T follicular helper cell (primary cell): Measurements from ENCODE around the gene KIF1C.
A peak's percentile ranks its signal among the peaks of the same experiment; 100 is the strongest.
"Not testable (repeated sequence)": the region's sequence is repeated elsewhere in the genome, so short reads cannot be mapped to it uniquely, and the experiment has no call there.

Experiments
- DNase-seq: peaks from one replicate; pipeline ENCODE4 v3.0.0-alpha.2; 2020; ENCODE audit warnings: low read depth

Gene KIF1C

DNA sequence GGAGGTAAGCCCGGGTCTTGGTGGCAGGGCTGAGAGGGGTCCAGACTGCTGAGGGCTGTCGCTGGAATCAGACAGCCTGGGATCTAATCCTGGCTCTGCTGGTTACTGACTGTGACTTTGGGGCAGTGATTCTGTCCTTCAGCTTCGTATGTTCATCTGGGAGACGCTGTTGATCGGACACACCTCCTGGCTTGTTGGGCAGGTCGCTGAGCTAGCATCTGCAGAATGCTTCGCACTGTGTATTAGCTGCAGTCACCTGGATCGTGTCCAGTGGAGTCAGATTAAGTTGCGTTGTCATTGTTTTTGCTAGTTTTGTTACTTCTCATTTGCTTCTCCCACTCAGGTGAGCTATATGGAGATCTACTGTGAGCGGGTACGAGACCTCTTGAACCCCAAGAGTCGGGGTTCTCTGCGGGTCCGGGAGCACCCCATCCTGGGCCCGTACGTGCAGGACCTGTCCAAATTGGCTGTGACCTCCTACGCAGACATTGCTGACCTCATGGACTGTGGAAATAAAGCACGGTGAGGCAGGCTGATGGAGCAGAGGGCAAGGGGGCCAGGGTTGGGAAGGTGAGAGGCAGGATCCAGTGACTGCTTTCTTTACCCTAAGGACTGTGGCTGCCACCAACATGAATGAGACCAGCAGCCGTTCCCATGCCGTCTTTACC lies 4.5 kb downstream of the KIF1C start:
- no peak for DNase-seq

DNA sequence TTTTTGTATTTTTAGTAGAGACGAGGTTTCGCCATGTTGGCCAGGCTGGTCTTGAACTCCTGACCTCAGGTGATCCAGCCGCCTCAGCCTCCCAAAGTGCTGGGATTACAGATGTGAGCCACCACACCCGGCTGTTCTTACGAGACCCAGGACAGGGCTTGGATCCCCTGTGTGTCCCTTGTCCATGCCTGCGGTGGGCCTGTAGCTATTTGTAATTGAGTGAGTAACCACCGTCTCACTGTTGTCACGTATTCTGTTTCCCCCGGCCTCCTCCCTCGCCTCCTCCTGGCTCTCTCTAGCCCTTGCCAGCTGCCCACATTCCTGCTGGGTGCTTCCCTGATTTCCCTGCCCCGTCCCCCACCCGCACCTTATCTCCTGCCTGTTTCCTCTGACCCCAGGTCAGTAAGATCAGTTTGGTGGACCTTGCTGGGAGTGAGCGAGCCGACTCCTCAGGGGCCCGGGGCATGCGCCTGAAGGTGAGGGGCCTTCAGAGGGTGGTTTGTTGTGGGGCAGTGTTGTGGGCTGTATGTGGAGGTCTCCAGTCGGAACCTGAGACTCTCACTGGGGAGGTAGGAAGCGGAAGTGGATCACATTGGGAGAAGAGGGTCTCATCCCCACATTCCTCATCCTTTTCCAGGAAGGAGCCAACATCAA lies 5.6 kb downstream of the KIF1C start:
- DNase-seq: no peak

DNA sequence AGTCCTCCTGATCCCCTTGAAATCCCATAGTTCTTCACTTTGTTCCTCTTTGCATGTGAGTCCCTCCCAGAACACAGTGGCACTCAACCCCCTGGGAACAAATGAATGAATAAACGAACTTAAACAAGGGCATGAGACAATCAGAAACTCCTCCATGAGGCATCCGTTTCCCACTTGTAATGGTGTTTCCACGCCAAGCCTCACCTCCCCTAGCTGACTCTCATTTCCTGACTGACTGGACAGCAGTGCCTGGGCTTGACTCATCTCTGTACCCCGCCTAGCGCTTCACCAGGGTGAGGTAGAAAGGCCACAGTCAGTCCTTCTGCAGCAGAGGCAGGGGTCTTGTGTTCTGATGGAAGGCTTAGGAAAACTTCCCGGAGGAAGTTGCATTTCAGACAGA lies 14.2 kb downstream of the KIF1C start:
- DNase-seq: no peak

DNA sequence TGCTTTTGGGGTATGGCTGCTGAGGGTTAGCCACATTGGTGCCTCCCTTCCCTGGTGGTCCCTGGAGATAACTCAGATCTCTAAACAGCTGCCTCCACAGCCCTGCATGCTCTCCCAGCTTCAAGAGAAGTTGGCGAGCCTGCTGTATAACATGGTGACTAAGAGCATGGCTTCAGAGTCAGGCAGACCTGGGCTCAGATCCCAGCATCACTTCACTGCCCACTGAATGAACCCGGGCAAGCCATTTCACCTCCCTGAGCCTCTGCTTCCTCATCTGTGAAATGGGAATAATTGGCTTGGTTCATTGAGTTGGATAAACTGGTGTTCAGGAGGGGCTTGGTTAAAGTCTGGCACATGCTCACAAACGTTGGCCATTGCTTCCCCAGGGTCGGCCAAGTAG lies 16.6 kb downstream of the KIF1C start:
- DNase-seq: no peak

DNA sequence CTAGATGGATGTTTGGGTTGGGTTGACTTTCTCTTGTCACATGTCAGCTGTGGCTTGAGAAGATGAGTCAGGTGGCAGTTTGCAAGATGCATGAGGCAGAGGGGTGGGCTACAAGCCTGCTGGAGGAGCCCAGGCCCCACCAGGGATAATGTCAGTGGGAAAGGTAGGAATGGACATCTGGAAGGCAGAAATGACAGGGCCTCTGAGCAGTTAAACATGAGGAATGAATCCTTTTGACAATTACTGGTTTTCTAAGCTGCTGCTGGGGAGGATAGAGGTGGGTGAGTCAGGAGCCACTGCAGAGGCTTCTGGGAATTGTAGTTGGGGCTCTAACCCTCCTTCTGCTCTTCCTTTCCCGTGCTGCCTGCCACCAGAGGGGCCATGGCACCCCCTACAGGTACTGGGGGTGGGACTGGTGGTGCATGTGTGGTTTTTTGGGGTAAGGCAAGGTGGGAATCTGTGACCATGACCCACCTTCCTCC lies 21.8 kb downstream of the KIF1C start:
- no peak for DNase-seq

DNA sequence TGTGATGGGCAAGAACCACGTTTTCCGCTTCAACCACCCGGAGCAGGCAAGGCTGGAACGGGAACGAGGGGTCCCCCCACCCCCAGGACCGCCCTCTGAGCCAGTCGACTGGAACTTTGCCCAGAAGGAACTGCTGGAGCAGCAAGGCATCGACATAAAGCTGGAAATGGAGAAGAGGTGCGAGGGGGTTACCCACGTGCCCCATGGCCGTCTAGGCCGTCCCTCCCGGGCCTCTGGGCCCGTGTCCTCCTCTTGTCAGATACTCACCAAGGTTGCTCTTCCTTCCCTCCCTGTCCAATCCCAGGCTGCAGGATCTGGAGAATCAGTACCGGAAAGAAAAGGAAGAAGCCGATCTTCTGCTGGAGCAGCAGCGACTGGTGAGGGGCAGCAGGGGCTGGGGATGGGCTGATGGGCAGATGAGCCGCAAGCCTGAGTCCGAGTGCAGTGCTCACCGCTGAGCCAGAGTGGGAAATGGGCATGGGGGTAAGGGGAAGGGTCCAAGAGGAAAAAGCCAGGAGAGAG lies 22.8 kb downstream of the KIF1C start:
- no peak for DNase-seq

DNA sequence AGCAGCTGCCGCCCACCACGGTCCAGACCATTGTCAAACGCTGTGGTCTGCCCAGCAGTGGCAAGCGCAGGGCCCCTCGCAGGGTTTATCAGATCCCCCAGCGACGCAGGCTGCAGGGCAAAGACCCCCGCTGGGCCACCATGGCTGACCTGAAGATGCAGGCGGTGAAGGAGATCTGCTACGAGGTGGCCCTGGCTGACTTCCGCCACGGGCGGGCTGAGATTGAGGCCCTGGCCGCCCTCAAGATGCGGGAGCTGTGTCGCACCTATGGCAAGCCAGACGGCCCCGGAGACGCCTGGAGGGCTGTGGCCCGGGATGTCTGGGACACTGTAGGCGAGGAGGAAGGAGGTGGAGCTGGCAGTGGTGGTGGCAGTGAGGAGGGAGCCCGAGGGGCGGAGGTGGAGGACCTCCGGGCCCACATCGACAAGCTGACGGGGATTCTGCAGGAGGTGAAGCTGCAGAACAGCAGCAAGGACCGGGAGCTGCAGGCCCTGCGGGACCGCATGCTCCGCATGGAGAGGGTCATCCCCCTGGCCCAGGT lies 24.5 kb downstream of the KIF1C start:
- no peak for DNase-seq

DNA sequence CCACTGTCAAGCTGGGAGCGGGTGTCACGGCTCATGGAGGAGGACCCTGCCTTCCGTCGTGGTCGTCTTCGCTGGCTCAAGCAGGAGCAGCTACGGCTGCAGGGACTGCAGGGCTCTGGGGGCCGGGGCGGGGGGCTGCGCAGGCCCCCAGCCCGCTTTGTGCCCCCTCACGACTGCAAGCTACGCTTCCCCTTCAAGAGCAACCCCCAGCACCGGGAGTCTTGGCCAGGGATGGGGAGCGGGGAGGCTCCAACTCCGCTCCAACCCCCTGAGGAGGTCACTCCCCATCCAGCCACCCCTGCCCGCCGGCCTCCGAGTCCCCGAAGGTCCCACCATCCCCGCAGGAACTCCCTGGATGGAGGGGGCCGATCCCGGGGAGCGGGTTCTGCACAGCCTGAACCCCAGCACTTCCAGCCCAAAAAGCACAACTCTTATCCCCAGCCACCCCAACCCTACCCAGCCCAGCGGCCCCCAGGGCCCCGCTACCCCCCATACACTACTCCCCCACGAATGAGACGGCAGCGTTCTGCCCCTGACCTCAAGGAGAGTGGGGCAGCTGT lies 25.9 kb downstream of the KIF1C start:
- DNase-seq: no peak

DNA sequence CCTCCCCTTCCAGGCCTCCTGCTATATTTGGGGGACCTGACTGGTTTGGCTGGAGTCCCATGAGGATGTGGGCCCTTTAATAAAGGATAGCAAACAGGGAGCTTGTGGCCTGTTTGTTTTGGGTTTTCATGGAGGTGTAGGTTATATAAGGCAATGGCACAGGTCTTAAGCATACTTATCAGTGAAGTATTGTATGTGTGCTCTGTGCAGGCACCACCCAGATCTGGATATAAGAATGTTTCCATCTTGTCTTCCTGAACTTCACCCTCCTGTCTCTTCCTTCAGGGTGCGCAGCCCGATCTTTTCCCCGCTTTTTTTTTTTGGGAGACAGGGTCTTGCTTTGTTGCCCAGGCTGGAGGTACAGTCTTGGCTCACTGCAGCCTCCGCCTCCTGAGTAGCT lies 26.9 kb downstream of the KIF1C start:
- no peak for DNase-seq

DNA sequence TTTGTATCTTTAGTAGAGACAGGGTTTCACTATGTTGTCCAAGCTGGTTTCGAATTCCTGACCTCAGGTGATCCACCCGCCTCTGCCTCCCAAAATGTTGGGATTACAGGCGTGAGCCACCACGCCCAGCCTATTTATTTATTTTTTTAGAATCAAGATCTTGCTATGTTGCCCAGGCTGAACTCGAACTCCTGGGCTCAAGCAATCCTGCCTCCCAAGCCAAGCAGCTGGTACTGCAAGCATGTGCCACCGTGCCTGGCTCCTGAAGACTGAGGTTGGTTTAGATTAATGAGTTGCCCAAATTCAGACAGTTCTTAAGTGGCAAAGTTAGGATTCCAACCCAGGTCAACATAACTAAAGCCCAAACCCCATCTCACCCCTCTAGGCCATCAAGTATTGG lies 29.5 kb downstream of the KIF1C start:
- no peak for DNase-seq

DNA sequence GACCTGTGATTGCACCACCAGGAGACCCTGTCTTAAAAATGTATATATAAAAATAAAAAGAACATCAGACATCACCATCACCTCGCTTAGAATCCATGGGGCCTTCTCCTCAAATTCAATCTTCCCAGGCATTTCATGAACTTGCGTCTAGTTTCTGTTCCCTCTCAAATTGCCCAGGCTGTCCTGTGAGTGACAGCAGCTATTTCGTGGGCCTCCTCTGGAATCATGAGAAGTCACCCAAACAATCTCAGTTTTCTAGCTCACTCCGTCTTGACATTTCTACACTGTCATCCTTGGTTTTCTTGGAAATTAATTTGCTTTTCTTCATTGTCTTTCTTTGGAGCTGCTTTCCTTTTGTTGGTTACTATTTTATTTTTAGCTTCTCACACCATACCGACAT lies 30.2 kb downstream of the KIF1C start:
- DNase-seq: no peak

DNA sequence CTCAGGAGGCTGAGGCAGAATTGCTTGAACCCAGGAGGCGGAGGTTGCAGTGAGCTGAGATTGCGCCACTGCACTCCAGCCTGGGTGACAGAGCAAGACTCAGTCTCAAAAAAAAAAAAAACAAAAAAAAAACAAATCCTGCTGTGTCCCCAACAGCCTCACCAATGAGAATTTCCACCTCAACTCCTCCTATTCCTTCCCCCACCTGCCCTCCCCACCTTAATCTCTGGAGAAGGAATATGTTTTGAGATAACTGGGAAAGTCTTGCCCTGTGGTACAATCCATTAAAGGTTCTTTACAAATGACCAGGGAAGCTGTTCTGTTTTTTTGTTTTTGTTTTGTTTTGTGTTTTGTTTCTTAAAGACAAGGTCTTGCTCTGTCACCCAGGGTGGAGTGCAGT lies 32.4 kb downstream of the KIF1C start:
- DNase-seq: not testable (repeated sequence)

DNA sequence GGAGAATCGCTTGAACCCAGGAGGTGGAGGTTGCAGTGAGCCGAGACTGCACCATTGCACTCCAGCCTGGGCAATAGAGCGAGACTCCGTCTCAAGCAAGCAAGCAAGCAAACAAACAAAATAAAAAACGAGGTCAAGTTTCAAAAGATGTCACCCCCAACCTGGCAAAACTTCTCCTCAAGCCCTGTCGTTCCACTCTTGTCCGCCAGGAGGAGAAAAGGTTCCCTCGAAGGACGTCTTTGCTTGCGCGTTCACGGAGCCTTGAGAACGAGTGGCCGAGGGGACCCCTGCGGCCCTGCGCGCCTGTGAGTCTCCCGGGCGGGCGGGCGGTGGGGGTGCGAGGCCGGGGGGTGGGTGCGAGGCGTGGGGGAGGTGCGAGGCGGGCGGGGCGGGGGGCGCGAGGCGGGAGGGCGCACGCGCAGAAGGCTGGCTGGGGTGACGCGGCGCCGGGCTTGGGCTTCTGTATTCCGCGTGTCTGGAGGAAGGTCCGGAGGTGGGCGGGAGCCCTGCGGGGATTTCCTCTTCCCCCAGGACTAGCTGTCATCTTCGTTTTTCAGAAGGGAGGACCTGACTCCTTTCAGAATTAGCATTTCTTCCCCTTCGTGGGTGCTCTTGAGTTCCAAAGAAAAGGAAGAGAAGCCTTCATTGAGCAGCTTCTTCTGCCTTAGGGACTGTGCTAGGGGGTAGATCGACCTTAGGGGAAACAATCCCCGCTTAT lies 33.8 kb downstream of the KIF1C start:
- DNase-seq: peak; percentile 74

DNA sequence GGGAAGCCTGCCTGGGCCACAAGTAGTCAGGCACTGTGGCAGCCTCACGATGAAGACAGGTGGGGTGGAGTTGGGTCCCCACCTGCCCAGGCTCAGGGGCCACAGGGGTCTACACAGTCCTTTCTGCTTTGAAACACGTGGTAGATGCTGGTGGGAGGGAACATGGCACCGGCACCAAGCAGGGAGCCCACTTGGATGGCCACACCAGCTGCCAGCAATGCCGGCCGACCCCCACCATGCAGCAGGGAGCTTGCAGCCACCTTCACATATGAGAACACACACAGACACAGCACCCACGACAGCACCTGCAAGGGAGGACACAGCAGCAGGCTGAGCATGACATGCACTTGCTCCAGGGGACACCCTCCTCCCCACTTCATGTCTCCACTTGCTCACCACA lies 35.1 kb downstream of the KIF1C start:
- DNase-seq: no peak

DNA sequence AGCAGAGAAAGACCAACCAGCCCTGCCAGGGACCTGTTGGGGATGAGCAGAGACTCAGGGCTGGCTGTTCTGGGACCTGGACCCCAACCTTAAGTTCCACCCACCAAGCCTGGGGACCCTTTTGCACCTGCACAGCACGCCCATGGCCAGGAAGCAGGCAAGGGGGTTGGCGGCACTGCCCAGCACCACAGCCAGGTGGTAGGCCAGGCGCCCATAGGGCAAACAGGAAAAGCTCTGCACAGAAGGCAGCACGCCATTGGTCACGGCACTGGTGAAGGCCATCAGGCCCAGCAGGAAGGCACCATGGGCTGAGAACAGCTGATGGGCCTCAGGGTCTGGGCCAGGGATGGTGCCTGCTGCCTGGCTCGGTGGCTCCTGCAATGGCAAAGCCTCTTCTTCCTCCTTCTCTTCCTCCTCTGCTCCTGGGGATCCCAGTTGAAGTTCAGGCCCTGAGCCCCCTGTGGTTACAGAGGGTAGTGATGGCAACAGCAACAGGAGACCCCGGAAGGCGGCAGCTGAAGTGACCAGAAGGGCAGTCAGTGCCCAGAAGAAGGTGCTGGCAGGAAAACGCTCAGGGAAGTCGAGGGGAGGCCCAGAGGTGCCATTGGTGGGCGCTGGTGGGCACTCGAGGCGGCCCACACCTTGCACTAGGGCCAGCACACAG lies 35.7 kb downstream of the KIF1C start:
- DNase-seq: no peak

DNA sequence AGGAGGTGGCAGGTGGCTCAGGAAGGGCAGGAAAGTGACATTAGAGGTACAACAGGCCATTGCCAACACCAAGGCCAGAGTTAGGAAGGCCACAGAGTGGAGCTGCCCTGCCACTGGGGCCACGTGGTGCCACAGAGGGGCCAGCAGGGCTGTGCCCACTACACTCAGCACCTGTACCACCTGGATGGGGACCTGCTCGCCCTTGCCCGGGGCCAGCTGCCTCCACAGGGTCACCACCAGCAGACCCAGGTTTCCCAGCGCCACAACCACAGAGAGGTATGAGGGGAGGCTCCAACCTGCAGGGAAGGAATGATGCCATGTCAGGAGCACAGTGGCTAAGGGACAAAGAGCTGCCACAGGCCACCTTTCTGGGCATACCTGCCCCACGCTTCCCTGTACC lies 36.3 kb downstream of the KIF1C start:
- no peak for DNase-seq

DNA sequence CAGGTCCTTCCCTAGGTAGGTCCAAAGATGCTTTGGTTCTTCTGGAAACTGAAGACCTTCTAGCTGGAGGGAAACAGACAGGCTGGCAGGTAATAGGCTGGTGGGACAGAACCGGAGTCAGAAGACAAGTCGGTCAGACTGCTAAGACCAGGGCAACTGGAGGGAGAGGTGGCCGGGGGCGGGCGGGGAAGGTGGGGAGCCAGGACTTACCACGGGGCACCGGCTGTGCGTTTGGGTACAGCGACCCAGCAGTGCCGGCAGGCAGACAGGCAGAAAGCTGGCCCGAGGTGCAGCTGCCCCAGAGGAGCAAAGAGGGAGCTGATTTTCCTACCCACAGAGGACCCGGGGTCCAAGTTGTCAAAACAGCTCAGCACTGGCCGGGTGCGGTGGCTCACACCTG lies 36.9 kb downstream of the KIF1C start:
- no peak for DNase-seq

DNA sequence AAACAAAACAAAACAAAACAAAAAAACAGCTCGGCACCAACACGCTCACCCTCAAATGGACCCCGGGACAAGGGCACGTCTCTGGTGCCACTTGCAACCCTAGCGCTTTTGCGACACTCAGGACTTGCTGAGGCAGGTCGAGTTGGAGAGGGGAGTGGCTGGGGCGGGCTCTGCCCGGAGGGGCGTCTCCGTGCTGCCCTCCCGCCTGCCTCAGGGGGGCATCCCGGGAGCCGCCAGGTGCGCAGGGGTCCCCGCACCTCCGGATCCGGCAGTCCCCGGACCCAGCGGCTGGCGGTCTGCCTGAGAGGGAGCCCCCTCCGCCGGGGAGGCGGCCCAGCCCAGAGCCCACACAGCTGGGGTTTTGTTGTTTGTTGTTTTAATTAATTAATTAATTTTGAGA lies 37.6 kb downstream of the KIF1C start, which contains the start of gene SLC52A1:
Gene SLC52A1 (minus strand): TSS at position 112 of the 400 bp plus-strand sequence. CDS start 820 bp downstream, outside the sequence.
- no peak for DNase-seq

DNA sequence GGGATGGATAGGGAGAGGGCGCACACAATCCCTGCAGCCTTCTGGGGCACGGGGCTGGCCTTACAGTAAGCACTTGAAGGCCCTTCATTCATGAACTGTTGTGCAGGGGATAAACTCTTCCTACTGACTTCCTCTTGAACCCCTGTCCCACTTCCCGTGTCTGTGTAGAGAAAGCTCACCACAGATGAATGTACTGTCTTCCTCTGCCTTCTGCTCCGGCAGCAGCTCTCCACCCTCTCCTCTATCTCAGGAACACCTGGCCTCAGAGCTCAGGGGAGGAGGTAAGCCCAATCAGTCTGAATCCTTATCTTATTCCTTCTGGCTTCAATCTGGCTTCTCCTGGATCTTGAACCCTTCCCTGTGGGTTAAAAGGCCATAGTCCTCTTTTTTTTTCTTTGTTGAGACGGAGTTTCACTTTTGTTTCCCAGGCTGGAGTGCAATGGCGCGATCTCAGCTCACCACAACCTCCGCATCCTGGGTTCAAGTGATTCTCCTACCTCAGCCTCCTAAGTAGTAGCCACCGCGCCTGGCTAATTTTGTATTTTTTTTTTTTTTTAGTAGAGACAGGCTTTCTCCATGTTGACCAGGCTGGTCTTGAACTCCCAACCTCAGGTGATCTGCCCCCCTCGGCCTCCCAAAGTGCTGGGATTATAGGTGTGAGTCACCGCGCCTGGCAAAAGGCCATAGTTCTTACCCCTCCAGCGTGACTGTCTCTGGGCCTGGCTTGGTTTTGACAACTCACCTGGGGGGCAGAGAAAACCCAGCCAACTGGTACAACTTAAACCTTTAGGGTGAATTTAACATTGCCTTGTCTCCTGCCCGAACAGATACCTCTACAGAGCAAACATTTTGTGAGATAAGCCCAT lies 44.6 kb downstream of the KIF1C start:
- no peak for DNase-seq

DNA sequence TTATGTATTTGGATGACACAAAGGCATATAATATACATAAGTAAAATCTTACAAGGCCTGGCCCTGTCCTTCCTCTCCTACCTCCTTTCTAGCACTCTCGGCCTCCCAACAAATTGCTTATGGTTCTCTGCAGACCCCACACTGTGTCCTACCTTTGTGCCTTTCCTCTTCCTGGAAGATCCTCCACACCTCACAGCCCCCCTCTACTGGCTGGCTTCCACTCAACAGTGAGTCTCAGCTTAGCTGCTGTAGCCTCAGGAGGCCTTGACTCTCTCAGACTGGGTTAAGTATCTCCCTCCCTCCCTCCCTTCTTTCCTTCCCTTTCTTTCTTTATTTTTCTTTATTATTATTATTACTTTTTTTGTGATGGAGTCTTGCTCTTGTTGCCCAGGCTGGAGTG lies 45.8 kb downstream of the KIF1C start:
- DNase-seq: no peak

DNA sequence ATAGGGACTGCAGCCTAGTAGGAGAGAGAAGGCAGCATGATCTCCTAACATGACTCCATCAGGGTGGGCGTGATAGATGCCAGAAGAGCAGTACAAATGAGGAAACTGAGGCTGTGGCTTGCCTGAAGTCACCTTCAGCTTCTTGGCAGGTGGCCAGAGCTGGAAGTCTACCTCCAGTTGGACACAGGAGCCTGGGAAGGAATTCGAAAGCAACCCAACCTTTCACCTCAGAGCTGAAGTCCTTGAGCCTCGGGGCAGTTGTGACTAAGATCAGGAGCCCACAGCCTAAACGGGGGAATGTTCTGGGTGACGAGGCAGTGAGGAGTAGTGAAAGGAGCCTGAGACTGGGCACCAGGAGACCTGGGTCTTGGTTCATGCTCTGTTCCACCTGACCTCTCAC lies 46.9 kb downstream of the KIF1C start:
- no peak for DNase-seq
